Peyer's patch (tissue), 4 donors: Measurements from ENCODE around the gene CADPS.

Experiments used
- POLR2A ChIP-seq, 2 donors: fragments of 450-650 bp; IDR thresholded peaks; one replicate each; pipeline ENCODE4 v1.5.1; 2017; ENCODE audit warnings: antibody characterized with exemption in 2 of 2, mild to moderate bottlenecking in 2 of 2, moderate library complexity in 2 of 2
- TF ChIP-seq, protein P1 (sequence below), 6 experiments: fragments of 450-650 bp in 4 of 6; fragments of 200-600 bp in 2 of 6; sonication (generic) in 1 of 6; IDR thresholded peaks; one replicate each; pipeline ENCODE4 v1.5.1; 2017 to 2019; ENCODE audit warnings: antibody characterized with exemption in 6 of 6, mild to moderate bottlenecking in 3 of 6, moderate library complexity in 1 of 6

DNA sequence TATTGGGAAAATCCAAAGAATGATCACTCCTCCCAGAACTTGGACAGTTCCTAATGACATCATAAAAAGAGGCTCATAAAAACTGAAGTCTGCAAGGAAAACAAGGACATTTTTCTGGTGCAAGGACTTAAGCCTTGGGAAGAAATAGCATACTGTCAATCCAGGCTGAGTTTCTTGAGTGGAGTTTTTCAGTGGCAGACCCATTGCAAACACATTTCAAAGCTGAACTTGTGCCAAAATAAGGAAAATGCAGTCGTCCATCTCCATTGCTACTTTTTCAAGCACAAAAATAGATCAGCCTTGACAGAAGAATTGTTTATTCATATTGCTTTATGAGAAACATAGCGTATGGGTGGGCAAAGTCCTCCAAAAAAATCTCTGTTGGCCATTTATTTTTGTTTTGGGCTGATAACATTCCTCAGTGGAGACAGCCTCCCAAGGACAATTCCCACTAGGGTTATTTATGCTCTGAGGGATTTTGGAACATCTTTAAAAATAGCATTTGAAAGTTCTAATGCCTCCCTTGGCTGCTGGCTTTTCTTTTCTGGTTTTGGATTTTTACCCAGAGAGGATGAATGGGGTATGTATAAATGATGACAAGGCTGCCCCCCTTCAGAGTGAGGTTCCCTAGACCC, 220.0 kb downstream of the CADPS start:
- TF ChIP-seq POLR2A (IDR thresholded peaks at IDR 0.05): no peak
- TF ChIP-seq, protein P1, sequence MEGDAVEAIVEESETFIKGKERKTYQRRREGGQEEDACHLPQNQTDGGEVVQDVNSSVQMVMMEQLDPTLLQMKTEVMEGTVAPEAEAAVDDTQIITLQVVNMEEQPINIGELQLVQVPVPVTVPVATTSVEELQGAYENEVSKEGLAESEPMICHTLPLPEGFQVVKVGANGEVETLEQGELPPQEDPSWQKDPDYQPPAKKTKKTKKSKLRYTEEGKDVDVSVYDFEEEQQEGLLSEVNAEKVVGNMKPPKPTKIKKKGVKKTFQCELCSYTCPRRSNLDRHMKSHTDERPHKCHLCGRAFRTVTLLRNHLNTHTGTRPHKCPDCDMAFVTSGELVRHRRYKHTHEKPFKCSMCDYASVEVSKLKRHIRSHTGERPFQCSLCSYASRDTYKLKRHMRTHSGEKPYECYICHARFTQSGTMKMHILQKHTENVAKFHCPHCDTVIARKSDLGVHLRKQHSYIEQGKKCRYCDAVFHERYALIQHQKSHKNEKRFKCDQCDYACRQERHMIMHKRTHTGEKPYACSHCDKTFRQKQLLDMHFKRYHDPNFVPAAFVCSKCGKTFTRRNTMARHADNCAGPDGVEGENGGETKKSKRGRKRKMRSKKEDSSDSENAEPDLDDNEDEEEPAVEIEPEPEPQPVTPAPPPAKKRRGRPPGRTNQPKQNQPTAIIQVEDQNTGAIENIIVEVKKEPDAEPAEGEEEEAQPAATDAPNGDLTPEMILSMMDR (IDR thresholded peaks at IDR 0.05): no peak
